K562 (cell line): ENCODE results near the gene LMOD1. TPM values are rescaled to one million over a fixed set of nuclear protein-coding genes. Genes with fewer than 3 reads are reported as not detected.

Source experiments
- ATF7 ChIP-seq: fragments of 450-650 bp; IDR thresholded peaks from 2 replicates; pipeline ENCODE4 v1.7.1; 2014; ENCODE audit warnings: mild to moderate bottlenecking, moderate library complexity
- BDP1 ChIP-seq: IDR thresholded peaks from 3 replicates; pipeline ENCODE4 v1.6.1; 2011; ENCODE audit not compliant: insufficient read length, insufficient read depth
- C11orf30 ChIP-seq: fragments of 450-650 bp; IDR thresholded peaks from 2 replicates; pipeline ENCODE4 v1.6.1; 2016; ENCODE audit warnings: low read depth, mild to moderate bottlenecking
- CBFB ChIP-seq: sonication (generic); formaldehyde crosslinking; IDR thresholded peaks from 2 replicates; pipeline ENCODE4 v1.4.0; 2020; ENCODE audit warnings: mild to moderate bottlenecking, missing genetic modification reagents
- ETV1 ChIP-seq: fragments of 450-650 bp; conservative IDR thresholded peaks from 2 replicates; pipeline ENCODE4 v1.6.1; 2016; ENCODE audit warnings: missing genetic modification characterization, control low read depth, low read depth, missing compliant biosample characterization
- GATAD2A ChIP-seq: fragments of 450-650 bp; IDR thresholded peaks from 2 replicates; pipeline ENCODE4 v1.6.1; 2017
- HDAC1 ChIP-seq, 2 experiments: fragments of 450-650 bp; IDR thresholded peaks; 2 replicates each; pipeline ENCODE4 v1.6.1; 2016 to 2017; ENCODE audit warnings: inconsistent platforms in 1 of 2, mild to moderate bottlenecking in 1 of 2, moderate library complexity in 1 of 2
- MAFF ChIP-seq: IDR thresholded peaks from 2 replicates; pipeline ENCODE4 v1.6.1; 2012; ENCODE audit warnings: low read length, improper control_type of control experiment
- MAFK ChIP-seq: IDR thresholded peaks from 2 replicates; pipeline ENCODE4 v1.6.1; 2011; ENCODE audit warnings: low read length, improper control_type of control experiment
- MAZ ChIP-seq, 2 experiments: fragments of 450-650 bp in 1 of 2; sonication (generic) in 1 of 2; formaldehyde crosslinking; IDR thresholded peaks in 1 of 2; conservative IDR thresholded peaks in 1 of 2; 2 replicates each; pipeline versions ENCODE4 v1.4.0 to v1.5.0; 2020; ENCODE audit warnings: mild to moderate bottlenecking in 1 of 2, missing genetic modification reagents in 1 of 2
- MTF1 ChIP-seq: fragments of 250-450 bp; sonication (Bioruptor Pico); IDR thresholded peaks from 2 replicates; pipeline ENCODE4 v1.9.0; 2021; ENCODE audit warnings: moderate library complexity, mild to moderate bottlenecking, inconsistent platforms, borderline replicate concordance
- NCOA6 ChIP-seq: fragments of 450-650 bp; IDR thresholded peaks from 2 replicates; pipeline ENCODE4 v1.6.1; 2017; ENCODE audit warnings: mild to moderate bottlenecking
- PCBP1 ChIP-seq: fragments of 200-400 bp; formaldehyde crosslinking; IDR thresholded peaks from 2 replicates; pipeline ENCODE4 v1.6.1; 2018; ENCODE audit warnings: mild to moderate bottlenecking, low read depth, low read length; ENCODE audit not compliant: poor library complexity, severe bottlenecking
- RNF2 ChIP-seq: sonication (generic); IDR thresholded peaks from 2 replicates; pipeline ENCODE4 v1.6.1; 2016
- SFPQ ChIP-seq: fragments of 200-400 bp; formaldehyde crosslinking; IDR thresholded peaks from 2 replicates; pipeline ENCODE4 v1.6.1; 2017; ENCODE audit warnings: mild to moderate bottlenecking, low read depth, low read length, moderate library complexity
- SIN3A ChIP-seq, 2 experiments: fragments of 150-350 bp in 1 of 2; IDR thresholded peaks; 2 replicates each; pipeline ENCODE4 v1.6.1; 2011 to 2016; ENCODE audit warnings: borderline replicate concordance in 2 of 2, low read depth in 2 of 2, low read length in 2 of 2, mild to moderate bottlenecking in 2 of 2, moderate library complexity in 2 of 2; ENCODE audit not compliant: control insufficient read depth in 1 of 2
- SMAD1 ChIP-seq: fragments of 150-350 bp; IDR thresholded peaks from 2 replicates; pipeline ENCODE4 v1.6.1; 2014; ENCODE audit warnings: low read length, low read depth; ENCODE audit not compliant: partially characterized antibody
- SMARCE1 ChIP-seq: fragments of 450-650 bp; IDR thresholded peaks from 2 replicates; pipeline ENCODE4 v1.7.1; 2016; ENCODE audit warnings: mild to moderate bottlenecking
- SNRNP70 ChIP-seq: fragments of 200-400 bp; formaldehyde crosslinking; optimal IDR thresholded peaks from 2 replicates; pipeline ENCODE3; 2017; ENCODE audit warnings: low read depth, low read length
- SREBF1 ChIP-seq: fragments of 150-350 bp; IDR thresholded peaks from 2 replicates; pipeline ENCODE4 v1.6.1; 2014; ENCODE audit warnings: antibody characterized with exemption, low read depth, low read length, borderline replicate concordance
- TAL1 ChIP-seq: fragments of 450-650 bp; IDR thresholded peaks from 2 replicates; pipeline ENCODE4 v1.6.1; 2016; ENCODE audit warnings: mild to moderate bottlenecking
- TEAD2 ChIP-seq: fragments of 450-650 bp; IDR thresholded peaks from 2 replicates; pipeline ENCODE4 v1.6.1; 2016; ENCODE audit warnings: missing genetic modification characterization, control low read depth, missing compliant biosample characterization
- TRIM24 ChIP-seq, 2 experiments: fragments of 450-650 bp; IDR thresholded peaks; 2 replicates each; pipeline ENCODE4 v1.6.1; 2016
- ZBTB2 ChIP-seq: fragments of 450-650 bp; IDR thresholded peaks from 2 replicates; pipeline ENCODE4 v1.6.1; 2016; ENCODE audit warnings: antibody characterized with exemption
- ZBTB7A ChIP-seq: IDR thresholded peaks from 2 replicates; pipeline ENCODE4 v1.6.1; 2011; ENCODE audit warnings: low read depth, mild to moderate bottlenecking, low read length, moderate library complexity, borderline replicate concordance; ENCODE audit not compliant: control insufficient read depth
- ZNF316 ChIP-seq: fragments of 450-650 bp; IDR thresholded peaks from 2 replicates; pipeline ENCODE4 v1.6.1; 2016
- ZNF444 ChIP-seq: fragments of 250-450 bp; sonication (Bioruptor Pico); IDR thresholded peaks from 2 replicates; pipeline ENCODE4 v1.4.0; 2020; ENCODE audit warnings: mild to moderate bottlenecking, moderate library complexity
- ZNF584 ChIP-seq: fragments of 200-800 bp; sonication (Bioruptor generic); IDR thresholded peaks from 2 replicates; pipeline ENCODE4 v1.6.1; 2016; ENCODE audit warnings: low read depth, mild to moderate bottlenecking, missing genetic modification characterization, missing compliant biosample characterization
- polyA plus RNA-seq, 8 experiments: library from polyadenylated mRNA; depleted of rRNA in 4 of 8; stranded (reverse) in 5 of 8; unstranded in 3 of 8; fragments of >200 nt; fragmentation: Nextera tagmentation in 2 of 8; fragmentation: Illumina TruSeq in 1 of 8; extraction: Ambion mirVana in 2 of 8; extraction: Trizol in 1 of 8; gene quantifications; 2 replicates each; pipeline versions ENCODE4 v1.2.1 to v1.2.3, GENCODE V29; 2011 to 2014; ENCODE audit warnings: inconsistent platforms in 1 of 8, missing spikeins in 1 of 8
- total RNA-seq, 7 experiments: library from RNA; depleted of rRNA in 6 of 7; stranded (reverse); fragments of >200 nt in 6 of 7; fragmentation: Illumina TruSeq in 2 of 7; extraction: Trizol in 2 of 7; gene quantifications; 2 replicates each; pipeline versions ENCODE4 v1.2.1 to v1.2.3, GENCODE V29; 2011 to 2021; ENCODE audit warnings: low replicate concordance in 1 of 7

LMOD1 gene
- total and polyA plus RNA-seq, 9 of the 15 experiments (the other 6 are each of a cell fraction or from before 2014, with no cell fraction given), result 0.03 to 0.54 (median 0.38) TPM; not detected in 1

- TF ChIP-seq BDP1 (no peak), ZNF316 (peak; percentile 88), SMAD1 (no peak), ETV1 (no peak), CBFB (no peak), TRIM24 (IDR thresholded peaks at IDR 0.05) (no peak), SIN3A (IDR thresholded peaks at IDR 0.05; ENCODE audit: borderline replicate concordance in 2 of 2, control insufficient read depth in 1 of 2, low read depth in 2 of 2, low read length in 2 of 2) (0 out of 4 replicates have a peak, but pooled peaks of 1 of the 2 experiments have one; percentile 9), ZNF584 (no peak), MAFK (peak; percentile 84), NCOA6 (no peak), TAL1 (0 out of 2 replicates have a peak, but pooled peaks have one; percentile 17), GATAD2A (0 out of 2 replicates have a peak, but pooled peaks have one; percentile 49), SFPQ (no peak), MAFF (peak; percentile 71), HDAC1 (IDR thresholded peaks at IDR 0.05) (peak in 1 of 2 experiments; percentile 48; a peak in 1 of 4 replicates), SMARCE1 (peak; percentile 72), SREBF1 (no peak), TEAD2 (no peak), ZNF444 (CRISPR knock-in tag) (no peak), MAZ (CRISPR knock-in tag; conservative IDR thresholded peaks at IDR 0.05 in 1 of 2, IDR thresholded peaks at IDR 0.05 in 1 of 2) (0 out of 4 replicates have a peak, but pooled peaks of 1 of the 2 experiments have one; percentile 36), RNF2 (no peak), C11orf30 (peak; percentile 92), ATF7 (no peak), ZBTB7A (peak; percentile 85; the same call in 1 of the 2 replicates), ZBTB2 (peak; percentile 62; the same call in 1 of the 2 replicates), SNRNP70 (no peak), PCBP1 (no peak), MTF1 (CRISPR knock-in tag) (no peak)
These were observed 60.7 kb downstream of the LMOD1 start (continued) for GRCh38 chr1:201885531-201886075.
